Epithelial cell of proximal tubule (primary cell): ENCODE data around the gene CMBL. TPM values are rescaled to one million over a fixed set of nuclear protein-coding genes. Genes with fewer than 3 reads are reported as not detected.

Experiments
- DNase-seq: peaks from one replicate; pipeline ENCODE4 v3.0.0-alpha.2; 2011; ENCODE audit warnings: low read depth
- H3K4me3 ChIP-seq: 2 replicates; pipeline ENCODE4 v1.5.1; 2011; ENCODE audit warnings: low read depth, mild to moderate bottlenecking, low read length
- CTCF ChIP-seq: conservative IDR thresholded peaks from 2 replicates; pipeline ENCODE4 v1.5.1; 2012; ENCODE audit warnings: low read depth, mild to moderate bottlenecking, low read length
- total RNA-seq: library from RNA; depleted of rRNA; stranded (reverse); fragments of >200 nt; gene quantifications from 2 replicates; pipeline ENCODE4 v1.2.3, GENCODE V29; 2015

CMBL gene
- total RNA-seq, 1 donor from 2014 or later, result 2.2 TPM

GRCh38 chr5:10324518-10325370 is 17.0 kb upstream of the CMBL start:
- no peak for DNase-seq
- no peak for TF ChIP-seq CTCF
- no peak overlapping the region for H3K4me3 ChIP-seq

GRCh38 chr5:10323588-10324488 is 16.1 kb upstream of the CMBL start:
- no peak for TF ChIP-seq CTCF
- H3K4me3 ChIP-seq, result no peak overlapping the region
- no peak for DNase-seq

- no peak for TF ChIP-seq CTCF
- no peak overlapping the region for H3K4me3 ChIP-seq
Measured at GRCh38 chr5:10321882-10322281, 14.2 kb upstream of the CMBL start.

GRCh38 chr5:10320793-10321192 is 13.1 kb upstream of the CMBL start:
- DNase-seq, result no peak
- TF ChIP-seq CTCF, result no peak
- H3K4me3 ChIP-seq, result no peak overlapping the region

More at GRCh38 chr5:10321882-10322281, 14.2 kb upstream of the CMBL start:
- no peak for DNase-seq

GRCh38 chr5:10319202-10319851 is 11.6 kb upstream of the CMBL start:
- DNase-seq, result no peak
- no peak for TF ChIP-seq CTCF
- H3K4me3 ChIP-seq, result no peak overlapping the region

GRCh38 chr5:10317825-10318682 is 10.4 kb upstream of the CMBL start:
- TF ChIP-seq CTCF, result no peak

More at GRCh38 chr5:10317825-10318682, 10.4 kb upstream of the CMBL start:
- no peak overlapping the region for H3K4me3 ChIP-seq
- peak; percentile 91 for DNase-seq
